CD4-positive, alpha-beta T cell treated with Interleukin-4 for 4 hours (primary cell): Measurements from ENCODE around the gene PASD1.

ENCODE experiments used
- DNase-seq: peaks from one replicate; pipeline ENCODE4 v3.0.0-alpha.2; 2020

Gene PASD1

DNA sequence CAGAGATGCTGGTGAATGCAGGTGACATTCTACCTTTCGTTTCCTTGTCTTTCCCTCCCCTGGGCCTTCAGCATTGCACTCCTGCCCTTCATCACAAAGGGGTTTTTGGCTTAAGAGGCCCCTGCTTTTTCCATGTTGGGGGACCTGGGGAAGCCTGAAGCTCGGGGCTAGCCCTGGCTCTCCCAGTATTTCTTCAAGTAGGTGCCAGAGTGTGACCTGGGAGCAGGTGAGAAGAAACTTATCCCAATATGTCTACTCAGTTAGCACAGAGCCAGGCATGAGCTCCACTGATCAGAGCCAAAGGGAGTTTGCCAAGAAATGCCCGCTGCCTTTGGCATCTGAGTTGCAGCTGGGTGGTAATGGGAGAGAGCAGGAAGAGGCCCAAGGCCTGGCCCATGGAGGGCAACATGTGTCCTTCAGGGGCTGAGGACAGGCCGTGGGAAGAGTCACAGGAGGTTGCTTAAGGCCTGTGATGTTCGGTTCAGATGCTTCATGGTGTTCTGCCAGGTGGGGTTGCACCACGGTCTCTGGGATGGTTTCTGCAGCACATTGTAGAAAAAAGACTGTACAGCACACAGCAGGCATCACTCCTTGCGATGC is 139.4 kb downstream of the PASD1 start:
- DNase-seq, result no peak

DNA sequence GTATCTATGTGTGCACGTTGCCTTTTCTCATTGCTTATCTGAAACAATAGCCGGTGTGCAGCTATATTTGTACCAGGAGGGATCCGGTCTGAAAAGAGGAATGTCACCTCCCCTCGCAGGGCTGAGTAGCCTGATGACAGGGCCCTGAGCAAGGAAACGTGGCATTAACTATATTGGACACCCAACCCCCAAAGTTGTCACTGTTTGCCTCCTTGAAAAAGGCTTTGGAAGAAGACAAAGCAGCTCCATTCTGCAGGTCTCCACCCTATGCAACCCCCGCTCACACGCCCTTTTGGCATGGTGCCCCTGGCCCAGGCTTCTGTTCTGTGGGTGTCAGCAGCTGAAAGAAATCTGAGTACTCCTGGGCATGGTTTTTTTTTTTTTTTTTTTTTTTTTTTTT is 140.0 kb downstream of the PASD1 start:
- DNase-seq, result no peak

DNA sequence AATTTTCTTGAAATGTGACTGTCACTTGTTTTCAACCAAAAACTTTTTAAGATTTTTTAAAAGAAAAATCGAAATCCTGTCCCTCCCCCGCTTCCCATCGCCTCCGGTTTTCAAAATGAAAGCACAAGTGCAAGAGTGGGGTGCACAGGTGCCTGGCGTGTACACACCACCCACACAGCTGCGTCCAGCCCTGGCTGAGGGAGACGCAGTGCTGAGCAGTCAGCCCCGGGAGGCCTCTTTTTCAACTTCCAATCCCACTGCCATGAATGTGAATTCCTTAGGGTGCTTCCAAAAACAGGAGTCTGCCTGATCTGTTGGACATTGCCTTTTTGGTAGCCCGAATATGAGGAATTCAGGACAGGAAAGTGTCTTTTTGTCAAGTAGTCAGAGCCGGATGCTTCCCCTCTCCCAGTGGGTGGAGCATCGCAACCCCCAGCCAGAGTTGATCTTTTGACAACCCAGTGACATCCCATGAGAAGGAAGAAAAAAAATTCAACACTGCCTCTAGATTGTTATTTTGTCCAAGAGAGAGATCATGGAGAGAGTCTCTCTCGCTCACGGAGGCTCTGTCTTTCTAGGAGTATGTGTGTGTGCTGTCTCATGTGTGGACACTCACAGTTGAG is 140.7 kb downstream of the PASD1 start:
- no peak for DNase-seq

DNA sequence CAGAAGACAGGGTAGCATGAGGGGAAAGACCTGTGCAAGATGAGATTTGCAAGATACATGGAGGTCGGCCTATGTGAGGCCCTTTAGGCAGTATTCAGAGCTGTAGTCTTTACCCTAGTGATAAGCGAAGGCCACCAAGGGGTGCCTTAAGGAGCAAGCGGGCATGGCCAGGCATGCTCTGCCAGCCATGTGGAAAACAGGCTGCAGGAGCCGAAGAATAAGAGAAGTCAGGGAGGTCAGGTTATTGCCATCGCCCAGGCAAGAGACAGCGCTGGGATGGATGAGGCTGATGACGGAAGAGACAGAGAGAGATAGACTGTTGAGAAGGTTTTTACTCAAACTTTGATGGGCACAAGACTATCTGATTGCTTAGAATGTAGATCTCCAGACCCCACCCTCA is 145.3 kb downstream of the PASD1 start:
- no peak for DNase-seq

DNA sequence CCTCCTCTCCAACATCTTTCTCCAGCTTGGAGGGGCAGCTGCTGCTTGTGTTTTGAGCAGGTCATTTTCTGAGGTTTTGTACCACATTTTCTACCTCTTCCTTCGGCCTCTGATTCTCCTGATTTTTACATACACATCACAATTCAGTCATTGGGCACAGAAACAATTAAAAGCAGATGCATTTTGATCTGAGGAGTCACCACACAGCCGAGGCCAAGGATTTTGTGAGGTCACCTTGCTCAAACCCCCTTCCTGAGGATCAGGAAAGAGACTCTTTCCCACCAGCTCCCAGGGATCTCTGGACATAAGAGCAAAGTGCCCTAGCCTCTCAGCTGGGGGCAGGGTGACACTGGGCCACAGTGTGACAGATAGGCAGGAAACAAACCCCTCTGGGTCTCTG is 147.0 kb downstream of the PASD1 start:
- no peak for DNase-seq

DNA sequence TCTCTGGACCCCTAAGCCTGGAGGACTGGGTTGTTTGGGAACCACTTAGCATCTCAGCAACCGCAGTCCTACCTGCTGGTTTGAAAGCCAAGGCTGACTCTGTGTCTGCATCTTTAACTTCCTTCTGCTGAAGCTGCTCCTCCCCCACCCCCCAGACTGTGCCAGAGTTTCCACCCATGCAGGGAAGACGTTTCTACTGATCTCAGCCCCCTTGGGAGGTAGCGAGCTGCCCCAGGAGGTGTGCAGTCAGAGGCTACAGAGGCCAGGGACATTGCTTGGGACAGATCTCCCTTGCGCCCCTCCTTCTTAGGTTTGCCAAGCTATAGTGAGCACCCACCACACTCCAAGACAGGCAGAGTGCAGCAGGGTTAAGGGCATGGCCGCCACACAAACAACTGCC is 147.7 kb downstream of the PASD1 start:
- no peak for DNase-seq

DNA sequence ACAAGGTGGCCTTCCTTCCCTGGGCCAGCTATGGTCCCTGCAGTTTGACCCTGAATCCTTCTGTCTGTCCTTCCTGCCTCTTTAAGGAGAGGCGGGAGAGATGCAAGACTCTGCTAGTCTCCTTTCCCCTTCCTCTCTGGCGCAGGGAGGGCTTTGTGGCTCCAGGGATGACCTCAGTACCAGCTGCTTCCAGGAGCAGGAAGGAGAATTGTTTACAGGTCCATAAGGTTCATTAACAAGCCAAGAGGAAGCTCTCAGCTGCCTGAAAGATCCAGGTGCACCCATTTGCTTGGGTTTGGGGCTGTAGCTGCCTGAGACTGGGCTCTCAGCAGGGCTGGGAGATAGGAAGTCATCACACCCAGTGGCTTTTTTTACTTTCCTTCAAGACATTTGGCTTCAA is 148.3 kb downstream of the PASD1 start:
- no peak for DNase-seq

DNA sequence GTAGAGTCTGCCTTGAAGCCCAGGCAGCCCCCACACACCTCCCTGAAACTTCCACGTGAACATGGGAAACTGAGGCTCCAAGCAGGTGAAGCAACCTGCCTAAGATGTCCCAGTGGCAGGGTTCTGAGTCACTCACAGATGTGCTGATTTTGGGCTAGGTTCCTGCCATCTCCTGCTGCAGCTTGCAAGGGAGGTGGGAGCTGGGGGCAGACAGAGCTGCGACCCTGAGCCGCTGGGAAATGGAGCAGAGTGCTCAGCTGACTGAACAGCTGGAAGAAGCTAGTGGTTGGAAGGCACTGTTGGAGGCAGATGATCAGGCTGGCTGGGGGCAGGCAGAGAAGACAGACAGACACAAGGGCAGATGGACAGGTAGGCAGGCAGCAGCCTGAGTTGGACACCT is 148.8 kb downstream of the PASD1 start:
- no peak for DNase-seq

DNA sequence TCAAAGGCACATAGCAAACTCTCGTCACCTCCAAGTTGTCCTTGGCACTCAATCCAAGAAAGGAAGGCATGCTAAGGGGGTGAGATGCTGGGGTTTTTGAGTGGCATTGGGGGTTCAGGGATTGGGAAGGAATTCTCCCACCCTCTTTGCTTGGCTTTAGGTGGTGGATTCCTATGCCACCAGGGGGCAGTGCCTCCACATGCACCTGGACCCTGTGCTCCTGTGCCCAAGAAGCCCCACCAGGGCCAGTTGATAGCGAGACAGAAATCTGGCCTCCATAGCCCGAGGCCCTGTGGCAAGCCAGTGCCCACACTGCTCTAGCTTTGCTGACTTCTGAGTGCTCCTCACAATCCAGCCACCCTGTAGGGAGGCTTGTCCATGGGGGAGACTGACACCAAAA is 150.4 kb downstream of the PASD1 start:
- no peak for DNase-seq

DNA sequence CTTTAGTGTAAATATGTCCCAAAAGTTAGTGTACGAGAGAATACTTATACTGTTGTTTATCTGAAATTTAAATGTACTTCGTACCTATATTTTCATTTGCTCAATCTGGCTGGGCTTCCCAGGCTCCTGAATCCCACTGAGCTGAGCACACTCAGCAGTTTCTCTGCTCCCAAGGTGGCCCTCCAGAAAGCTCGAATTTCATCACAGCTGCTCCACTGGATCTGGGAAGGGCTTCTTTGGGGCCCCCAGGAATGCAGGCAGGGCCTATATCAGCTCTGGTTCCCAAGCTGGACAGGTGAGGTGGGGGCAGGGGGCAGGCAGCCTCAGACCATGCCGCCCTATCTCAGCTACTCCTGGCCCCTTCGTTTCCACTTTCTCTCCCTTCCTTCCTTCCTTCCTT is 150.9 kb downstream of the PASD1 start:
- no peak for DNase-seq

DNA sequence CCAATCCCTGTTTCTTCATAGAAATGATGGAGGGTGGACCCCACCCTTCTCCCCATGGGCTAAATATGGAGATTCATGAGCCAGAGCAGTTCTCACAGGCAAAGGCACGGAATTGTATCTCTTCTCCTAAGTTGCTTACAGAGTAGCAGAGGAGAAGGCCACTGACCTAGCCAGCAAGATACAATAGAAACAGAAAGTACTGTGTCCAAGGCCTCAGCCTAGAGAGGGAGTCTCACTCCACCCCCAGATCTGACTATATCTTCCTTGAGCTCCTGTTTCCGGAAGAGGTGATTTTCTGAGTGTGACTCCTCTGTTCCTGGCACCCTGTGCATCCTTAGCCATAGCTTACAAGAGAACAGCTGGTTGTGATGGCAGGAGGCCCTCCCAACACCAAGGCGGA is 152.3 kb downstream of the PASD1 start, which contains the start of gene FATE1:
Gene FATE1 (plus strand): TSS at position 284 of the 400 bp plus-strand sequence. CDS start 85 bp downstream, at position 369.
- DNase-seq, result no peak

DNA sequence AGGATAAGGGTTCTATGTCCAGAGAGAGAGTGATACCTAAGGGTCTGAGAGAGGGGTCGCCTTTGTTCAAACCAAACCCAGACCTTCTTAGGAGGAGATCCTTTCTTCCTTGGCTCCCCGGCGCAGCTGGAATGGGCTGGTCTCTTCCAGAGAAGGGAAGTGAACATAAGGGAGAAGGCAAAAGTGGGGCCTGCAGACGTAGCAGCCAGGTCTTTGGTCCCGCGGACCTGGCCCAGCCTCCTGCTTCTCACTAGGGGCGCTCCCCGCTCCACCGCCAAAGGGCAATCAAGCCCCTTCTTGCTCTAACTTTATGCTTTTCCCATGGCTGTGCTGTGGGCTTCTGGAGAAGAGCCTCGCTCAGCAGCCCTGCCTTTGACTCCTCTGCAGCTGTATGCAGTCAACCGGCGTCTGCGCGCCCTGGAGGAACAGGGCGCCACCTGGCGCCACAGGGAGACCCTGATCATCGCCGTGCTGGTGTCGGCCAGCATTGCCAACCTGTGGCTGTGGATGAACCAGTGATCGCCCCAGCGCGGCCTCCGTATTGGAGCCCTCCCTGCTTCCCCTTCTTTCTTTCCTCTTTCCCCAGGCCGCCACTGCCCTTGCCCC is 158.9 kb downstream of the PASD1 start:
- DNase-seq, result no peak

DNA sequence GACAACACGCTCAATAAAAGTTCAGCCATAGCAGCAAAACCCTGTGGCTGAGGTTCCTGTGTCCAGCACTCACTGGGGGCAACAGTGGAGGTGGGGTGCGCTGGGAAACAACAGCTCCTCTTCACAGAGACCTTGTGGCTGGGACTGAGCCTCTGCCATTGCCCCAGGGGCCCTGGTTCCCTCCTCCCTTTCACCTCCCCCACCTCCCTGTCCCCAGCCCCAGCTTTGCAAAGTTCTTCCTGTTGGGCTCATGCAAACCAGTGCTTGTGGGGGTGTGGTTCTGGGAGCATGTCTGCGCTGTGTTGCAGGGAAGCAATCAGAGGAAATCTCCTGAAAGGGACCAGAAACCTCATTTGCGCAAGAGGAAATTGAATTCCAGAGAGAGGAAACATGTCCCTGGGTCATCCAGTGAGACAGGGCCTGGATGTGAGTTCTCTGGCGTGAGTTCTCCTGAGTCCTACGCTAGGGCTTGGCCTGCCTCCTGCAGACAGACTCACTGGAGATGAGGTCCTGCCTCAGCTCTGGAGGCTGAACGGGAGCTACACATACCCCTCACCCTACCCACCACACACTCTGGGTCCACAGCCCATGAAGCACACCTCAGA is 159.8 kb downstream of the PASD1 start:
- no peak for DNase-seq

DNA sequence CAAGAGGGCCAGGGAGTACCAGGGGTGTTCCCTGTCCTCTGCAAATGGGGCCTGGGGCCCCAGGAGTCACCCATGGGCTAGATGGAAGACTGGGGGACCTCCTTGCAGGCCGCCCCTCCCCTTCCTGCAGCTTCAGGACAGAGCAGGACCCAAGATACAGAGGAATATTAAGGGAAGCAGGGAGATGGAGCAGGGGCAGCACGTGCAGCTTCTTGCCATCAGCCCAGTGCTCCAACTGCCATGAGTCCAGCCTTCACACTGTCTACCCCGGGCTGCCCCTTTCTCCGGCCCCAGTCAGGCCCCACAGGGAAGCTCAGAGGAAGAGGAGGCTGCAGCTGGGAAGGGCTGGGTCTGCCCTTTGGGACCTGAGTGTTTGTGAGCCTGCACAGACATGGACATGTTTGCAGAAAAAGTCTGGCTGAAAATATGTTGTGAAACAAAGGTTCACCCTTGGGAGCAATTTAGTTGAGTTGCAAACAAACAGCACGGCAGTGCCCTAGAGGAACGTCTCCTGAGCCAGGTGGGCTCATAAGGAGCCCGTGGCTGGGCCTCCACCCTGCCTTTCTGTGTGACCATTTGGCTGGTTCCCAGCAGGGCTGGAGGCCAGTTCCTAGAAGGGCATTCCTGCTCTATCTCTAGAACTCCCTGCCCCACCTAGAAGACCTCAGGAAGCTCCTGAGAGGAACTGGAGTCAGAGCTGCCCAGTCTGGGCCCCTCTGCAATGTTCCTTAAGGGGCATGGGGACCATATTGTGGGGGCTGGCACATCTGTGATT is 161.3 kb downstream of the PASD1 start:
- no peak for DNase-seq

DNA sequence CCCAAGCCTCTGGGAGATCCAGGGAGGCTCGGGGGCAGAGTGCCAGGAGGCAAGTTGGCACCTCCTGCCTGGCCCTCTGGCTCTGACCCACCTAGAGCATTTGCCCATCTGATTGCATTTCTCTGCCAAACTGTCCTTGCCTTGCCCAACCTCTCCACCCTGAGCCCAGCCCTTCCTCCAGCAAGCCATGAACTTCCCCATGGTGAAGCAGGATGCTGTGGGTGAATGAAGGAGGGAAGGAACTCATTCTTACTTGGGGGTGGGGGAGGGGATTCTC is 161.8 kb downstream of the PASD1 start:
- DNase-seq, result no peak
